ENCODE results near the gene PHLDB3. TPM values are rescaled to one million over a fixed set of nuclear protein-coding genes. Genes with fewer than 3 reads are reported as not detected.

The PHLDB3 gene
- total RNA-seq, 4 donors from 2014 or later: 10.3 to 16.2 (median 12.6) TPM

- TF ChIP-seq EP300 (IDR thresholded peaks at IDR 0.05) (no peak), CTCF (IDR thresholded peaks at IDR 0.05) (no peak), POLR2A (IDR thresholded peaks at IDR 0.05; ENCODE audit: low read depth) (no peak), POLR2AphosphoS5 (IDR thresholded peaks at IDR 0.05) (no peak)
- peak overlapping the region; percentile 51 to 75 (median 62) for H3K4me3 ChIP-seq
- H3K4me1 ChIP-seq: peaks cover 26 to 49% (median 45%) of the 10 kb centered on the region in 4 donors
- intact Hi-C loops (cut with DNase I): no loop called here
- no peaks in the 10 kb centered on the region for H3K9me3 ChIP-seq
- no peaks in the 10 kb centered on the region for H3K27me3 ChIP-seq
- H3K36me3 ChIP-seq: peaks cover 0 to 8% (median under 1%) of the 10 kb centered on the region in 4 donors
- DNase-seq (ENCODE audit: extremely low spot score): no peak
- peak overlapping the region; percentile 88 to 94 (median 92) for H3K27ac ChIP-seq (replicated peaks in 1 of 4)
- 25% methylated on average over 4 of the region's 16 CpGs for WGBS
Observed at GRCh38 chr19:43532571-43532961, 28.0 kb upstream of the PHLDB3 start.

DNA sequence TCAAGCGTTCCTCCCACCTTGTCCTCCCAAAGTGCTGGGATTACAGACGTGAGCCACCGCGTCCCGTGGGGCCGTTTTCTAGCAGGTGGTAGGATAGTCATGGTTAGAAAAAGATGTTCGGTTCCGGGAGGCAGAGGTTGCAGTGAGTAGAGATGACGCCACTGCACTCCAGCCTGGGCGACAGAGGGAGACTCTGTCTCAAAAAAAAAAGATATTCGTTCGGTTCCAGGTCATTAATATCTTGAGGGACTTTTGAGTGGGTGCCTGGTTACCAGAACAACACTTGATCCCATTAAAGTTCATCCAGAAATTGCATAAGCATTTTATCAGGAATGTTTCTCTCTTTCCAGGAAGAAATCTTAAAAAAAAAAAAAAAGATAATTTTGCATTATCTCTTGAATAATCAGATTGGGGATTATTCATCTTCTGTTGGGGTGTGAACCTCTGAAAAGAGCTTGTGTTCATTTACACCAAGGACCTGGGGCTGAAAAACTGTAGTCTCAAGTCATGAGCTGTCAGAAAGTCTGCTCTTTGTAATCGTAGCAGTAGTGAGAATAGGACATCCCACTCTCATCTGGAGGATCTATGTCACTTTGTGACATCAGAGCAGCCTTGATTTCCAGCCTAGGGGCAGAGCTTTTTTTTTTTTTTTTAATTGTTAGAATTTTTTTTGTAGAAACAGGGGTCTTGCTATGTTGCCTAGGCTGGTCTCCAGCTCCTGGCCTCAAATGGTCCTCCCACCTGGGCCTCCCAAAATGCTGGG, 23.5 kb upstream of the PHLDB3 start:
- Histone ChIP-seq H3K36me3 (no peaks in the 10 kb centered on the region), H3K27me3 (no peaks in the 10 kb centered on the region), H3K27ac (replicated peaks in 1 of 4) (peak overlapping the region; percentile 86 to 94 (median 88)), H3K4me1 (peaks cover 33 to 58% (median 48%) of the 10 kb centered on the region in 4 donors), H3K9me3 (no peaks in the 10 kb centered on the region), H3K4me3 (peak overlapping the region; percentile 68 to 97 (median 88))
- TF ChIP-seq POLR2AphosphoS5 (IDR thresholded peaks at IDR 0.05): no peak
- no peak for TF ChIP-seq POLR2A (IDR thresholded peaks at IDR 0.05; ENCODE audit: low read depth)
- no peak for TF ChIP-seq EP300 (IDR thresholded peaks at IDR 0.05)
- TF ChIP-seq CTCF (IDR thresholded peaks at IDR 0.05): no peak
- DNase-seq (ENCODE audit: extremely low spot score): no peak
- 31% methylated on average over 13 of the region's 13 CpGs for WGBS
- intact Hi-C loops (cut with DNase I): no loop called here

DNA sequence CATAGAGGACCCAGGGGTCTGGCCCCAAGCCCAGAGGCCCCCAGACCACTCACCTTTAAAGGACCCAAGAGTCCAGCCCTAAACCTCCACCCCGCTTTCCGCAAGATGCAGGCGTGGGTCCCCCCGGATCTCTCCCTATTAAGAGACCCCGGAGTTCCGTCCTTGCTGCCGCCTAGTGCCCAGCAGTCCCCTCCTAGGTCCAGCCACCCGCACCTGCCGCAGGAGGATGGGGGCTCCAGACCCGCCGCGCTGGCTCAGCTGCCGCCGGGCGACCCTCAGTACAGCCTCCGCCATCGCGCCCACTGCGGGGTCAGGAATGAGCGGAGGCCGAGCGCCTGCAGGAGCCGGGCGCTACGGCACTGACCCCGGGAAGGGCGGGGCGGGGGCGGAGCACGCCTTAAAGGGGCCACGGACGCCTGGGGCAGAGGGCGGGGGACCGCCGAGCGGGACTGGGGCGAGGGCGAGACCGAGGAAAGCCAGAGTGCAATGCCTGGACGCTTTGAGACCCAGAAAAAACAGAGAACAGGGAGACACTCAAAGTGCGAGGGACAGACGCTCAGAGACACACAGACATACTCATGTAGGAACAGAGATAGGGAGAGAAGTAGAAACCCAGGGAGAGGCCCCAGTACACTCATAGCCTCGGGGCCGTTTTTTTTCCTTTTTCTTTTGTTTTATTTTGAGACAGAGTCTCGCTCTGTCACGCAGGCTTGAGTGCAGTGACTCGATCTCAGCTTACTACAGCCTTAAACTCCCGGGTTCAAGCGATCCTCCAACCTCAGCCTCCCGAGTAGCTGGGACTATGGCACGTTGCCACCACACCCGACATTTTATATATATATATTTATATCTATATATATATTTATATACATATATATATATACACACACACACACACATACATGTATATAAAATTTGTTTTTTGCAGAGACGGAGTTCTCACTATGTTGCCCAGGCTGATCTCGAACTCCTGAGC, 22.6 kb upstream of the PHLDB3 start, which contains the start of gene ETHE1:
ETHE1 (minus strand) TSS at position 318 of the 976 bp plus-strand sequence; CDS start at position 294, 24 bp downstream.
- intact Hi-C loops (cut with DNase I): no loop called here
- peak in 2 of 3 experiments; percentile 3 to 17 for TF ChIP-seq CTCF (IDR thresholded peaks at IDR 0.05)
- peak; percentile 79 for TF ChIP-seq POLR2A (IDR thresholded peaks at IDR 0.05; ENCODE audit: low read depth)
- peak; percentile 88 to 95 for TF ChIP-seq POLR2AphosphoS5 (IDR thresholded peaks at IDR 0.05)
- no peak for TF ChIP-seq EP300 (IDR thresholded peaks at IDR 0.05)
- WGBS: 7% methylated on average over 26 of the region's 54 CpGs
- Histone ChIP-seq H3K27ac (replicated peaks in 1 of 4) (peak within 1 kb of the TSS; percentile 86 to 94 (median 88)), H3K36me3 (no peaks in the 10 kb centered on the region), H3K27me3 (no peaks in the 10 kb centered on the region), H3K9me3 (no peaks in the 10 kb centered on the region), H3K4me1 (peaks cover 26 to 50% (median 39%) of the 10 kb centered on the region in 4 donors), H3K4me3 (peak within 1 kb of the TSS; percentile 68 to 97 (median 88))
- DNase-seq (ENCODE audit: extremely low spot score): no peak

GRCh38 chr19:43525836-43526771, 21.6 kb upstream of the PHLDB3 start:
- no peak for TF ChIP-seq CTCF (IDR thresholded peaks at IDR 0.05)
- no peak for TF ChIP-seq EP300 (IDR thresholded peaks at IDR 0.05)
- no peak for TF ChIP-seq POLR2AphosphoS5 (IDR thresholded peaks at IDR 0.05)
- no peak for TF ChIP-seq POLR2A (IDR thresholded peaks at IDR 0.05; ENCODE audit: low read depth)
- WGBS: under 1% methylated on average over 20 of the region's 26 CpGs
- no peak for DNase-seq (ENCODE audit: extremely low spot score)

More at GRCh38 chr19:43525836-43526771, 21.6 kb upstream of the PHLDB3 start:
- peaks cover 23 to 47% (median 36%) of the 10 kb centered on the region in 4 donors for H3K4me1 ChIP-seq
- H3K27me3 ChIP-seq: no peaks in the 10 kb centered on the region
- intact Hi-C loops (cut with DNase I): no loop called here
- H3K4me3 ChIP-seq: peak overlapping the region; percentile 68 to 97 (median 88)
- no peaks in the 10 kb centered on the region for H3K9me3 ChIP-seq
- H3K36me3 ChIP-seq: peaks cover 0 to 1% (median under 1%) of the 10 kb centered on the region in 4 donors
- peak overlapping the region; percentile 86 to 94 (median 88) for H3K27ac ChIP-seq (replicated peaks in 1 of 4)
